Smooth muscle cell (in vitro differentiated cells): ENCODE data around the gene TEC. TPM values are rescaled to one million over a fixed set of nuclear protein-coding genes. Genes with fewer than 3 reads are reported as not detected.

Experiments
- DNase-seq: peaks from one replicate; lab custom pipeline; 2025; ENCODE audit not compliant: unreplicated experiment; lab: John Stamatoyannopoulos, UW
- H2AFZ ChIP-seq: fragments of 200-600 bp; sonication (generic); 2 replicates; pipeline ENCODE4 v1.6.0; 2016; ENCODE audit warnings: antibody characterized with exemption, low read depth, mild to moderate bottlenecking
- H3F3A ChIP-seq: fragments of 200-600 bp; sonication (generic); 2 replicates; pipeline ENCODE4 v1.6.0; 2017; ENCODE audit warnings: antibody characterized with exemption, low read depth
- H3K27ac ChIP-seq: fragments of 200-600 bp; sonication (generic); 2 replicates; pipeline ENCODE4 v1.5.1; 2016; ENCODE audit warnings: low read depth, mild to moderate bottlenecking
- H3K27me3 ChIP-seq: fragments of 200-600 bp; sonication (generic); 2 replicates; pipeline ENCODE4 v1.6.1; 2016; ENCODE audit warnings: low read depth, mild to moderate bottlenecking
- H3K36me3 ChIP-seq: fragments of 200-600 bp; sonication (generic); 2 replicates; pipeline ENCODE4 v1.5.1; 2016; ENCODE audit warnings: low read depth
- H3K4me1 ChIP-seq: fragments of 200-600 bp; sonication (generic); 2 replicates; pipeline ENCODE4 v1.5.1; 2016; ENCODE audit warnings: low read depth
- H3K4me2 ChIP-seq: fragments of 200-600 bp; sonication (generic); 2 replicates; pipeline ENCODE4 v1.6.0; 2016; ENCODE audit warnings: mild to moderate bottlenecking
- H3K4me3 ChIP-seq: fragments of 200-600 bp; sonication (generic); 2 replicates; pipeline ENCODE4 v1.5.1; 2016; ENCODE audit warnings: mild to moderate bottlenecking
- H3K79me2 ChIP-seq: fragments of 200-600 bp; sonication (generic); 2 replicates; pipeline ENCODE4 v1.6.0; 2016; ENCODE audit warnings: low read depth, mild to moderate bottlenecking
- H3K9ac ChIP-seq: fragments of 200-600 bp; sonication (generic); 2 replicates; pipeline ENCODE4 v1.6.0; 2016; ENCODE audit warnings: low read depth
- H3K9me3 ChIP-seq: fragments of 200-600 bp; sonication (generic); replicated peaks from 2 replicates; pipeline ENCODE4 v1.5.1; 2016; ENCODE audit warnings: low read depth
- H4K20me1 ChIP-seq: fragments of 200-600 bp; sonication (generic); 2 replicates; pipeline ENCODE4 v1.6.0; 2016; ENCODE audit warnings: low read depth
- CTCF ChIP-seq: fragments of 200-600 bp; sonication (generic); IDR thresholded peaks from 2 replicates; pipeline ENCODE4 v1.5.1; 2017; ENCODE audit warnings: borderline replicate concordance, mild to moderate bottlenecking, antibody characterized with exemption; ENCODE audit not compliant: insufficient read depth, poor library complexity, severe bottlenecking
- WGBS: methylation state at CpG from one replicate; pipeline ENCODE4 v1.1.7; 2016; ENCODE audit warnings: low lambda C conversion rate; 5-methylcytosine and 5-hydroxymethylcytosine counted together
- polyA plus RNA-seq: library from polyadenylated mRNA; unstranded; fragments of >200 nt; fragmentation: Nextera tagmentation; extraction: Ambion mirVana; gene quantifications from 2 replicates; pipeline ENCODE4 v1.2.1, GENCODE V29; 2016
- total RNA-seq: library from RNA; depleted of rRNA; stranded (reverse); fragments of >200 nt; gene quantifications from 2 replicates; pipeline ENCODE4 v1.2.3, GENCODE V29; 2014

The TEC gene
- total and polyA plus RNA-seq, 2 experiments from 2014 or later = 0.14 to 1.8 TPM

DNA sequence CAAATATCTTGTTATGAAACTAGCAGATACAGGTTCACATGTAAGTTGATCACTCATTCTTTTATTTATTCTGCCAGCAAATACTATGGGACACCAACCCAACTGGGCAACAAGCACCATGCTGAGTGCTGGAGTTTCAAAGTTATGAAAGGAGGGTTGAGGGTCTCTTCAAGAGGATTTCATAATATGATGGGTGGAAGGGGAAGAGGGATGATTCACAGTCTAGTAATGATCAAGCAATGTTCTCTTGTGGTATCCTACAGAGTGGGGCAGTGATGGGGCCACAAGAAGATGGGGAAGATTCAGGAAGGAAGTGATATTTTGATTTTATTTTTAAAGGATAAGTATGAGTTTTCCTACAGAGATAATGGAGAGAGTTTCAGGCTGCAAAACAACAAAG, 89.4 kb downstream of the TEC start:
- Histone ChIP-seq H2AFZ (no peak overlapping the region), H4K20me1 (no peaks in the 10 kb centered on the region), H3K27ac (no peak overlapping the region), H3K4me3 (no peak overlapping the region), H3K36me3 (no peaks in the 10 kb centered on the region), H3K79me2 (no peaks in the 10 kb centered on the region), H3F3A (no peaks in the 10 kb centered on the region), H3K4me1 (no peaks in the 10 kb centered on the region), H3K9me3 (no peaks in the 10 kb centered on the region), H3K4me2 (no peak overlapping the region), H3K9ac (no peak overlapping the region), H3K27me3 (no peaks in the 10 kb centered on the region)
- no peak for DNase-seq
- no peak for TF ChIP-seq CTCF

GRCh38 chr4:48178931-48179330, 90.7 kb downstream of the TEC start:
- no peak for DNase-seq
- 81% methylated on average over 4 of the region's 4 CpGs for WGBS
- H3K9ac ChIP-seq = no peak overlapping the region
- H3K4me1 ChIP-seq = no peaks in the 10 kb centered on the region
- no peaks in the 10 kb centered on the region for H4K20me1 ChIP-seq
- no peak overlapping the region for H2AFZ ChIP-seq
- H3K9me3 ChIP-seq = no peaks in the 10 kb centered on the region
- TF ChIP-seq CTCF = no peak
- H3K79me2 ChIP-seq = no peaks in the 10 kb centered on the region
- H3K27ac ChIP-seq = no peak overlapping the region
- no peak overlapping the region for H3K4me2 ChIP-seq
- H3K27me3 ChIP-seq = no peaks in the 10 kb centered on the region
- H3K36me3 ChIP-seq = no peaks in the 10 kb centered on the region
- no peaks in the 10 kb centered on the region for H3F3A ChIP-seq
- no peak overlapping the region for H3K4me3 ChIP-seq

- H3K36me3 ChIP-seq = no peaks in the 10 kb centered on the region
- no peak overlapping the region for H3K27ac ChIP-seq
- H2AFZ ChIP-seq = no peak overlapping the region
- no peaks in the 10 kb centered on the region for H3K9me3 ChIP-seq
- no peak for DNase-seq
- TF ChIP-seq CTCF = no peak
- no peak overlapping the region for H3K9ac ChIP-seq
- no peak overlapping the region for H3K4me3 ChIP-seq
- no peaks in the 10 kb centered on the region for H3K79me2 ChIP-seq
- H3K4me1 ChIP-seq = no peaks in the 10 kb centered on the region
- H4K20me1 ChIP-seq = no peaks in the 10 kb centered on the region
- H3K27me3 ChIP-seq = no peaks in the 10 kb centered on the region
- H3F3A ChIP-seq = no peaks in the 10 kb centered on the region
- no peak overlapping the region for H3K4me2 ChIP-seq
Observed at GRCh38 chr4:48175806-48176205, 93.8 kb downstream of the TEC start.

DNA sequence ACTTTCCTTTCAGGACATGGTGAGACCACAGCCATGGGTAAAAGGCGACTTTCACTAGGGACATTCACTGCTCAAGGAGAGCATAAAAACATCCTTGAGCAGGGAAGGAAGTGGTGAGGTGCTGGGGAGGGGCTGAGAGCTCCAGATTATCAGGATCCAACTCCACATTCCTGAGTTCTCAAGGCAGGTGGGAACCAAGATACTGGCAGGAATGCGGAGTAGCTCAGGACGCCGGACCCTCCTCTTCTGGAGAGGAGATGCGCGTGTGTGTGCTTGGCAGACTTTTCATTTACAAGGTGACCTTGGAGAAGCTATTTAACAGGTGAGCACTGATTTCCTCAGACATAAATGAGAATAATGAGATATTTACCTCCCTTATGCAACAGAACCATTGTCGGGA, 94.3 kb downstream of the TEC start:
- Histone ChIP-seq H4K20me1 (no peaks in the 10 kb centered on the region), H3F3A (no peaks in the 10 kb centered on the region), H3K4me2 (no peak overlapping the region), H2AFZ (no peak overlapping the region), H3K36me3 (no peaks in the 10 kb centered on the region), H3K27me3 (no peaks in the 10 kb centered on the region), H3K9ac (no peak overlapping the region), H3K4me3 (no peak overlapping the region), H3K4me1 (no peaks in the 10 kb centered on the region), H3K9me3 (no peaks in the 10 kb centered on the region), H3K79me2 (no peaks in the 10 kb centered on the region), H3K27ac (no peak overlapping the region)
- WGBS = 84% methylated on average over 6 of the region's 7 CpGs
- no peak for DNase-seq
- TF ChIP-seq CTCF = no peak
